Natural killer cell (primary cell): ENCODE data around the gene DNAAF8. TPM values are rescaled to one million over a fixed set of nuclear protein-coding genes. Genes with fewer than 3 reads are reported as not detected.

Source experiments
- ATAC-seq, 3 donors: fragments of 150-1000 bp in 2 of 3; fragments of 200-7000 bp in 1 of 3; cut with Tn5 transposase; 1 replicate in 1 of 3; 2 replicates in 2 of 3; pipeline ENCODE4 v1.10.0; 2021; ENCODE audit warnings: mild to moderate bottlenecking in 2 of 3, moderate library complexity in 2 of 3
- DNase-seq, 2 donors: peaks; one replicate each; pipeline versions ENCODE4 v3.0.0 to v3.0.0-alpha.2; 2013 to 2021; ENCODE audit warnings: mixed read lengths in 1 of 2
- H3K27ac ChIP-seq: one replicate; pipeline ENCODE4 v1.5.1; 2013; ENCODE audit warnings: mild to moderate bottlenecking, low read length
- H3K27me3 ChIP-seq: one replicate; pipeline ENCODE4 v1.6.1; 2013; ENCODE audit warnings: low read length; ENCODE audit not compliant: control insufficient read depth, insufficient read depth
- H3K36me3 ChIP-seq: one replicate; pipeline ENCODE4 v1.6.1; 2013; ENCODE audit warnings: low read length; ENCODE audit not compliant: control insufficient read depth, insufficient read depth
- H3K4me1 ChIP-seq: one replicate; pipeline ENCODE4 v1.6.1; 2013; ENCODE audit warnings: low read length; ENCODE audit not compliant: control insufficient read depth, insufficient read depth
- H3K4me3 ChIP-seq: one replicate; pipeline ENCODE4 v1.5.1; 2013; ENCODE audit warnings: low read length
- H3K9me3 ChIP-seq: one replicate; pipeline ENCODE4 v1.6.1; 2013; ENCODE audit warnings: low read length; ENCODE audit not compliant: control insufficient read depth, insufficient read depth
- H3K27ac Mint-ChIP-seq, 2 donors: one replicate each; pipeline ENCODE4 v1.8.0; 2022; ENCODE audit warnings: mild to moderate bottlenecking in 2 of 2, mixed read lengths in 2 of 2, moderate library complexity in 1 of 2
- H3K27me3 Mint-ChIP-seq, 2 donors: one replicate each; pipeline ENCODE4 v1.8.0; 2022; ENCODE audit warnings: low read depth in 2 of 2, mixed read lengths in 2 of 2
- H3K36me3 Mint-ChIP-seq: one replicate; pipeline ENCODE4 v1.8.0; 2022; ENCODE audit warnings: mixed read lengths
- H3K4me1 Mint-ChIP-seq, 2 donors: one replicate each; pipeline ENCODE4 v1.8.0; 2022; ENCODE audit warnings: mixed read lengths in 2 of 2
- H3K4me3 Mint-ChIP-seq: one replicate; pipeline ENCODE4 v1.8.0; 2022; ENCODE audit warnings: mild to moderate bottlenecking, moderate library complexity, mixed read lengths
- H3K9me3 Mint-ChIP-seq, 2 donors: one replicate each; pipeline ENCODE4 v1.8.0; 2022; ENCODE audit warnings: mixed read lengths in 2 of 2
- WGBS: methylation state at CpG from one replicate; pipeline ENCODE4 v1.1.7; 2013; ENCODE audit warnings: missing lambda C conversion rate; ENCODE audit not compliant: insufficient coverage; 5-methylcytosine and 5-hydroxymethylcytosine counted together
- intact Hi-C: fragments of 100-400 bp; cut with micrococcal nuclease; formaldehyde crosslinking; loops from one replicate; pipeline ENCODE4 v1.14.2; 2022
- total RNA-seq, 4 donors: library from RNA; stranded (reverse); fragments of 120-200 nt in 1 of 4; gene quantifications; one replicate each; pipeline versions ENCODE4 v1.2.3 to v1.2.4, GENCODE V29; 2013 to 2022
- TF ChIP-seq, protein P1 (sequence below): fragments of 200-600 bp; IDR thresholded peaks from one replicate; pipeline ENCODE4 v1.8.0; 2022; ENCODE audit warnings: antibody characterized with exemption

DNAAF8 gene
- total RNA-seq, 3 donors from 2014 or later (not counting 1 experiment from before 2014, with no cell fraction given) = 0.54 TPM; not detected in 2

DNA sequence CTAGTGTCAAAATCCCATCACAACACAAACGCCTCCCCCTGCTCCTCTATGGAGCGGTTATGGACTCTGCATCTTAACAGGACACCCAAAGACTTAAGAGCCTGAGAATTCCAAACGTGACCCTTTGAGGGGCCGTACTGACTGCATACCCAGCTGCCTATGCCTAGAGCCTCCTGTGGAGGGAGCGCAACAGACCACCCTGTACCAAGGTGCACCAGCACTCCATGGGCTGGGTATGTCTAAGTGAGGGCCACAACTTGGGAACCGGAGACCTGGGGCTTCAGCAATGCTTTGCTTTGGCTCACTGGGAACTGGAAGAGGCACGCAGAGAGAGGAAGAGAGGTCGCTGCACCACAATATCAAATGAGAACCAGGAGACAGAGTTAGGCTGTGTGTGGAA is 5.7 kb upstream of the DNAAF8 start:
- Histone ChIP-seq H3K27me3 (no peaks in the 10 kb centered on the region), H3K4me3 (no peak overlapping the region), H3K27ac (no peak overlapping the region), H3K36me3 (peaks cover 26% of the 10 kb centered on the region), H3K9me3 (no peaks in the 10 kb centered on the region), H3K4me1 (peaks cover 6% of the 10 kb centered on the region)
- 97% methylated on average over 8 of the region's 8 CpGs for WGBS
- intact Hi-C loops = no loop called here
- TF ChIP-seq, protein P1, sequence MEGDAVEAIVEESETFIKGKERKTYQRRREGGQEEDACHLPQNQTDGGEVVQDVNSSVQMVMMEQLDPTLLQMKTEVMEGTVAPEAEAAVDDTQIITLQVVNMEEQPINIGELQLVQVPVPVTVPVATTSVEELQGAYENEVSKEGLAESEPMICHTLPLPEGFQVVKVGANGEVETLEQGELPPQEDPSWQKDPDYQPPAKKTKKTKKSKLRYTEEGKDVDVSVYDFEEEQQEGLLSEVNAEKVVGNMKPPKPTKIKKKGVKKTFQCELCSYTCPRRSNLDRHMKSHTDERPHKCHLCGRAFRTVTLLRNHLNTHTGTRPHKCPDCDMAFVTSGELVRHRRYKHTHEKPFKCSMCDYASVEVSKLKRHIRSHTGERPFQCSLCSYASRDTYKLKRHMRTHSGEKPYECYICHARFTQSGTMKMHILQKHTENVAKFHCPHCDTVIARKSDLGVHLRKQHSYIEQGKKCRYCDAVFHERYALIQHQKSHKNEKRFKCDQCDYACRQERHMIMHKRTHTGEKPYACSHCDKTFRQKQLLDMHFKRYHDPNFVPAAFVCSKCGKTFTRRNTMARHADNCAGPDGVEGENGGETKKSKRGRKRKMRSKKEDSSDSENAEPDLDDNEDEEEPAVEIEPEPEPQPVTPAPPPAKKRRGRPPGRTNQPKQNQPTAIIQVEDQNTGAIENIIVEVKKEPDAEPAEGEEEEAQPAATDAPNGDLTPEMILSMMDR = no peak
- DNase-seq (no peak), ATAC-seq (no peak)
- Mint-ChIP-seq H3K4me1 (peaks cover 5 to 14% of the 10 kb centered on the region in 2 donors), H3K9me3 (no peaks in the 10 kb centered on the region), H3K4me3 (no peak overlapping the region), H3K36me3 (no peaks in the 10 kb centered on the region), H3K27me3 (no peaks in the 10 kb centered on the region), H3K27ac (no peak overlapping the region)

DNA sequence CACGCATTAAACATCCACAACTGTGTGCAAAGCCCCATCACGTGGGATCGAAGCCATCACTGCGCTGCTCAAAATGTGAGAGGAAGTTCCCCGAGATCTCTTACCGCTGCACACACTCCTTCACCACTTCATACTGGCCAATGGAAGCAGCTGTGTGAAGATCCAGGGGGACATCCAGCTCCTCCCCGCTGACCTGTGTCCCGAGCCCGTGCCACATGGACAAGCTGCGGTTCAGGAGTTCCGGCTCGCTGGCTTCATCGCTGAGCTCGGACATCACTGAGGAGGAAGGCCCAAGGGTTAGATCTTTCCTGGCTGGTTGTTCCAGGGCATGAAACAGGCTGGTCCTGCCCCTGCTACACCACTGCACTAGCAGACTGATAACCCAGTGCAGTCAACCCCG is 4.5 kb upstream of the DNAAF8 start:
- DNase-seq = no peak
- intact Hi-C loops = no loop called here
- Histone ChIP-seq H3K4me3 (no peak overlapping the region), H3K27me3 (no peaks in the 10 kb centered on the region), H3K4me1 (peaks cover 9% of the 10 kb centered on the region), H3K27ac (no peak overlapping the region), H3K9me3 (no peaks in the 10 kb centered on the region), H3K36me3 (peaks cover 21% of the 10 kb centered on the region)
- H3K36me3 Mint-ChIP-seq = no peaks in the 10 kb centered on the region
- TF ChIP-seq, protein P1 = no peak
- H3K9me3 Mint-ChIP-seq = no peaks in the 10 kb centered on the region
- H3K27ac Mint-ChIP-seq = no peak overlapping the region
- ATAC-seq = no peak
- H3K27me3 Mint-ChIP-seq = no peaks in the 10 kb centered on the region
- H3K4me3 Mint-ChIP-seq = no peak overlapping the region
- 96% methylated on average over 15 of the region's 15 CpGs for WGBS
- peaks cover 6 to 23% of the 10 kb centered on the region in 2 donors for H3K4me1 Mint-ChIP-seq

DNA sequence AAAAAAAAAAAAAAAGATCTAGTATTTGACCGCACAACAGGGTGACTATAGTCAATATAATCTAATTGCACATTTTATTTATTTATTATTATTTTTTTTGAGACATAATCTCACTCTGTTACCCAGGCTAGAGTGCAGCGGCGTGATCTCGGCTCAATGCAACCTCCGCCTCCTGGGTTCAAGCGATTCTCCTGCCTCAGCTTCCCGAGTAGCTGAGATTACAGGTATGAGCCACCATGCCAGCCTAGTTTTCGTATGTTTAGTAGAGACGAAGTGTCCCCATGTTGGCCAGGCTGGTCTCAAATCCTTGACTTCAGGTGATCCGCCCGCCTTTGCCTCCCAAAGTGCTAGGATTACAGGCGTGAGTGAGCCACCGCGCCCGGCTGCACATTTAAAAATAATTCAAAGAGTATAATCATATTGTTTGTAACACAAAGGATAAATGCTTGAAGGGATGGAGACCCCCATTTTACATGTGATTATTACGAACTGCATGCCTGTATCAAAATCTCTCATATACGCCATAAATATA is 1.1 kb upstream of the DNAAF8 start:
- Histone ChIP-seq H3K4me3 (peak overlapping the region; percentile 97), H3K27ac (no peak overlapping the region), H3K27me3 (no peaks in the 10 kb centered on the region), H3K9me3 (no peaks in the 10 kb centered on the region), H3K4me1 (peaks cover 18% of the 10 kb centered on the region), H3K36me3 (peaks cover 15% of the 10 kb centered on the region)
- TF ChIP-seq, protein P1 = no peak
- Mint-ChIP-seq H3K4me1 (peaks cover 12 to 29% of the 10 kb centered on the region in 2 donors), H3K27ac (peak overlapping the region; percentile 87 to 91), H3K9me3 (no peaks in the 10 kb centered on the region), H3K27me3 (no peaks in the 10 kb centered on the region), H3K36me3 (no peaks in the 10 kb centered on the region), H3K4me3 (peak overlapping the region; percentile 90)
- intact Hi-C loops = no loop called here
- WGBS = 55% methylated on average over 15 of the region's 17 CpGs
- ATAC-seq = no peak
- no peak for DNase-seq

DNA sequence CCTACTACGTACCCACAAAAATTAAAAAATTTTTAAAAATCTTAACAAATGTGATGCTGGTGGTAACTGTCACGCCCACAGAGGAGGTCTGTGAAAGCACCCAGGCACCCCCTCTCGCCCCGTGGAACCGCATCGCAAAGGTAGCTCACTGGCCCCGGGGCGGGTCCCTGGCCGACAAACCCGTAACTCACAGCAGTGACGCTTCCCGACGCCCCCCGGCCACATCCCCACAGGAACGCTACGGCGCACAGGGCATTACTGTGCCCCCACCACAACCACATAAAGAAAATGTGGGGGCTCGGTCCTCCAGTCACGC is 632 bp upstream of the DNAAF8 start:
- no peaks in the 10 kb centered on the region for H3K36me3 Mint-ChIP-seq
- H3K4me3 ChIP-seq = peak overlapping the region; percentile 97
- no peaks in the 10 kb centered on the region for H3K27me3 ChIP-seq
- H3K36me3 ChIP-seq = peaks cover 10% of the 10 kb centered on the region
- ATAC-seq (peak in 1 of 3 donors; percentile 4), DNase-seq (peak in 1 of 2 donors; percentile 50)
- no peak overlapping the region for H3K27ac ChIP-seq
- 0% methylated on average over 19 of the region's 19 CpGs for WGBS
- peaks cover 12 to 26% of the 10 kb centered on the region in 2 donors for H3K4me1 Mint-ChIP-seq
- H3K9me3 Mint-ChIP-seq = no peaks in the 10 kb centered on the region
- no peaks in the 10 kb centered on the region for H3K9me3 ChIP-seq
- peak overlapping the region; percentile 87 to 91 for H3K27ac Mint-ChIP-seq
- TF ChIP-seq, protein P1 = no peak
- peak overlapping the region; percentile 90 for H3K4me3 Mint-ChIP-seq
- intact Hi-C loops = loop anchor here (1.0 to 2.0 kb wide), 3 partner anchors 35 to 69 kb away; partner anchors contain the start of genes NUDT16L1 and ROGDI
- H3K27me3 Mint-ChIP-seq = no peaks in the 10 kb centered on the region
- peaks cover 18% of the 10 kb centered on the region for H3K4me1 ChIP-seq
